HEK293 (cell line): ENCODE data around the gene SH3TC1.

Experiments
- CTCF ChIA-PET: fragments of 350-600 bp; formaldehyde crosslinking; extraction: SDS; loops from one replicate; lab custom pipeline; 2021; ENCODE audit warnings: antibody characterized with exemption; lab: Yijun Ruan, JAX
- POLR2A ChIA-PET: fragments of 300-600 bp; formaldehyde crosslinking; extraction: SDS; loops from one replicate; lab custom pipeline; 2020; ENCODE audit warnings: antibody characterized with exemption, inconsistent platforms; lab: Yijun Ruan, JAX
- H3K27ac ChIP-seq: fragments of 200-500 bp; sonication (Bioruptor generic); 2 replicates; pipeline ENCODE4 v1.5.1; 2014; ENCODE audit warnings: low read depth, low read length, control low read depth, inconsistent platforms; ENCODE audit errors: extremely low read depth
- H3K36me3 ChIP-seq, 2 experiments: fragments of 200-500 bp in 1 of 2; sonication (Bioruptor generic) in 1 of 2; 1 replicate in 1 of 2; 2 replicates in 1 of 2; pipeline ENCODE4 v1.5.1; 2014 to 2017; ENCODE audit warnings: inconsistent platforms in 2 of 2, low read length in 2 of 2; ENCODE audit not compliant: control insufficient read depth in 2 of 2, insufficient read depth in 1 of 2
- H3K4me1 ChIP-seq: fragments of 200-500 bp; sonication (Bioruptor generic); 2 replicates; pipeline ENCODE4 v1.5.1; 2014; ENCODE audit warnings: mild to moderate bottlenecking, low read length, inconsistent platforms; ENCODE audit not compliant: control insufficient read depth, insufficient read depth
- H3K4me3 ChIP-seq: 2 replicates; pipeline ENCODE4 v1.5.1; 2011; ENCODE audit warnings: low read depth, mild to moderate bottlenecking, control low read depth, low read length, moderate library complexity
- H3K9me3 ChIP-seq: fragments of 200-500 bp; sonication (Bioruptor generic); 2 replicates; pipeline ENCODE4 v1.5.1; 2014; ENCODE audit warnings: low read depth, low read length, inconsistent platforms; ENCODE audit not compliant: control insufficient read depth, insufficient read depth
- GLIS2 ChIP-seq: fragments of 450-650 bp; formaldehyde crosslinking; IDR thresholded peaks from 2 replicates; pipeline ENCODE4 v1.5.1; 2016; ENCODE audit warnings: missing biosample characterization, missing genetic modification characterization
- HOXD13 ChIP-seq: sonication (generic); formaldehyde crosslinking; IDR thresholded peaks from 2 replicates; pipeline ENCODE4 v1.8.0; 2022; ENCODE audit warnings: missing genetic modification reagents, borderline replicate concordance
- KLF1 ChIP-seq: fragments of 450-650 bp; formaldehyde crosslinking; IDR thresholded peaks from 2 replicates; pipeline ENCODE4 v1.5.1; 2016; ENCODE audit warnings: missing biosample characterization, missing genetic modification characterization
- MEIS1 ChIP-seq: sonication (generic); formaldehyde crosslinking; IDR thresholded peaks from 2 replicates; pipeline ENCODE4 v1.8.1; 2022; ENCODE audit warnings: missing genetic modification reagents, mild to moderate bottlenecking, borderline replicate concordance
- PATZ1 ChIP-seq: fragments of 450-650 bp; formaldehyde crosslinking; IDR thresholded peaks from 2 replicates; pipeline ENCODE4 v1.5.1; 2016; ENCODE audit warnings: missing biosample characterization, missing genetic modification characterization
- RBAK ChIP-seq: fragments of 450-650 bp; formaldehyde crosslinking; IDR thresholded peaks from 2 replicates; pipeline ENCODE4 v1.5.1; 2016; ENCODE audit warnings: missing biosample characterization, missing genetic modification characterization
- SETDB1 ChIP-seq: IDR thresholded peaks from one replicate; pipeline ENCODE4 v1.6.1; 2017; ENCODE audit warnings: mild to moderate bottlenecking, low read length, moderate library complexity, mixed read lengths; ENCODE audit not compliant: insufficient read length
- SP2 ChIP-seq: fragments of 450-650 bp; formaldehyde crosslinking; IDR thresholded peaks from 2 replicates; pipeline ENCODE4 v1.5.1; 2016; ENCODE audit warnings: missing biosample characterization, missing genetic modification characterization
- ZBTB20 ChIP-seq: fragments of 450-650 bp; formaldehyde crosslinking; IDR thresholded peaks from 2 replicates; pipeline ENCODE4 v1.5.1; 2016; ENCODE audit warnings: missing biosample characterization, missing genetic modification characterization
- ZNF133 ChIP-seq: fragments of 450-650 bp; formaldehyde crosslinking; IDR thresholded peaks from 2 replicates; pipeline ENCODE4 v1.5.1; 2016; ENCODE audit warnings: missing biosample characterization, missing genetic modification characterization
- ZNF146 ChIP-seq: fragments of 450-650 bp; formaldehyde crosslinking; IDR thresholded peaks from 2 replicates; pipeline ENCODE4 v1.5.1; 2016; ENCODE audit warnings: missing biosample characterization, missing genetic modification characterization
- ZNF2 ChIP-seq: fragments of 450-650 bp; formaldehyde crosslinking; IDR thresholded peaks from 2 replicates; pipeline ENCODE4 v1.5.1; 2016; ENCODE audit warnings: missing biosample characterization, missing genetic modification characterization
- ZNF292 ChIP-seq: fragments of 450-650 bp; formaldehyde crosslinking; IDR thresholded peaks from 2 replicates; pipeline ENCODE4 v1.5.1; 2016; ENCODE audit warnings: low read depth, missing biosample characterization, missing genetic modification characterization, borderline replicate concordance
- ZNF324 ChIP-seq: fragments of 450-650 bp; formaldehyde crosslinking; IDR thresholded peaks from 2 replicates; pipeline ENCODE4 v1.5.1; 2016; ENCODE audit warnings: missing biosample characterization, missing genetic modification characterization
- ZNF37A ChIP-seq: fragments of 450-650 bp; IDR thresholded peaks from 2 replicates; pipeline ENCODE4 v1.5.1; 2018; ENCODE audit warnings: missing biosample characterization, missing genetic modification characterization
- ZNF426 ChIP-seq: fragments of 450-650 bp; formaldehyde crosslinking; IDR thresholded peaks from 2 replicates; pipeline ENCODE4 v1.5.1; 2017; ENCODE audit warnings: missing biosample characterization, missing genetic modification characterization, mild to moderate bottlenecking, inconsistent platforms, moderate library complexity
- ZNF510 ChIP-seq: fragments of 450-650 bp; formaldehyde crosslinking; IDR thresholded peaks from 2 replicates; pipeline ENCODE4 v1.5.1; 2018; ENCODE audit warnings: mild to moderate bottlenecking, missing genetic modification characterization, missing biosample characterization; ENCODE audit not compliant: insufficient replicate concordance
- ZNF548 ChIP-seq: fragments of 450-650 bp; formaldehyde crosslinking; IDR thresholded peaks from 2 replicates; pipeline ENCODE4 v1.5.1; 2016; ENCODE audit warnings: missing biosample characterization, missing genetic modification characterization
- ZNF792 ChIP-seq: fragments of 450-650 bp; formaldehyde crosslinking; IDR thresholded peaks from 2 replicates; pipeline ENCODE4 v1.5.1; 2016; ENCODE audit warnings: missing biosample characterization, missing genetic modification characterization
- ZSCAN4 ChIP-seq: fragments of 450-650 bp; formaldehyde crosslinking; IDR thresholded peaks from 2 replicates; pipeline ENCODE4 v1.5.1; 2017; ENCODE audit warnings: missing biosample characterization, missing genetic modification characterization

Gene SH3TC1

GRCh38 chr4:8273450-8273849 is 74.4 kb downstream of the SH3TC1 start:
- ChIA-PET CTCF (no interaction called here), POLR2A (no interaction called here)
- H3K36me3 ChIP-seq, result no peaks in the 10 kb centered on the region
- no peak overlapping the region for H3K27ac ChIP-seq
- no peaks in the 10 kb centered on the region for H3K9me3 ChIP-seq
- TF ChIP-seq ZNF133 (no peak), ZNF146 (no peak), MEIS1 (no peak), SETDB1 (no peak), SP2 (tag by site-specific recombination) (peak; percentile 17; the same call in 1 of the 2 replicates)
- H3K4me3 ChIP-seq, result no peak overlapping the region
- no peaks in the 10 kb centered on the region for H3K4me1 ChIP-seq

GRCh38 chr4:8274066-8274652 is 75.1 kb downstream of the SH3TC1 start:
- no peak overlapping the region for H3K4me3 ChIP-seq
- H3K27ac ChIP-seq, result no peak overlapping the region
- H3K4me1 ChIP-seq, result no peaks in the 10 kb centered on the region
- no peak for TF ChIP-seq ZNF146
- no peak for TF ChIP-seq ZNF426 (tag by site-specific recombination)
- no peak for TF ChIP-seq GLIS2 (tag by site-specific recombination)
- TF ChIP-seq ZNF292 (tag by site-specific recombination), result no peak
- TF ChIP-seq ZNF2 (tag by site-specific recombination), result no peak
- H3K36me3 ChIP-seq, result no peaks in the 10 kb centered on the region
- no peaks in the 10 kb centered on the region for H3K9me3 ChIP-seq
- POLR2A ChIA-PET, result no interaction called here
- CTCF ChIA-PET, result interaction anchor here (0.7 kb wide), 1 partner anchor 8 kb away, joined by 3 read pairs; no protein-coding TSS in a partner anchor

- H3K9me3 ChIP-seq, result no peaks in the 10 kb centered on the region
- CTCF ChIA-PET, result interaction anchor here (0.7 kb wide), 1 partner anchor 9 kb away, joined by 3 read pairs; no protein-coding TSS in a partner anchor
- no peak overlapping the region for H3K4me3 ChIP-seq
- no peaks in the 10 kb centered on the region for H3K36me3 ChIP-seq
- TF ChIP-seq GLIS2 (tag by site-specific recombination), result peak; percentile 36; the same call in 1 of the 2 replicates
- no peak for TF ChIP-seq RBAK (tag by site-specific recombination)
- no peak for TF ChIP-seq ZBTB20 (tag by site-specific recombination)
- TF ChIP-seq KLF1, result 0 out of 2 replicates have a peak, but pooled peaks have one; percentile 23
- TF ChIP-seq ZNF37A, result no peak
- TF ChIP-seq ZNF510, result no peak
- TF ChIP-seq ZSCAN4 (tag by site-specific recombination), result no peak
- TF ChIP-seq, all 188 proteins: peak for 2
- POLR2A ChIA-PET, result no interaction called here
- Histone ChIP-seq H3K4me1 (no peaks in the 10 kb centered on the region), H3K27ac (no peak overlapping the region)
Measured at GRCh38 chr4:8274765-8275547, 75.9 kb downstream of the SH3TC1 start.

GRCh38 chr4:8275548-8275910 is 76.4 kb downstream of the SH3TC1 start:
- Histone ChIP-seq H3K27ac (no peak overlapping the region), H3K4me1 (no peaks in the 10 kb centered on the region), H3K9me3 (no peaks in the 10 kb centered on the region), H3K4me3 (no peak overlapping the region), H3K36me3 (no peaks in the 10 kb centered on the region)
- CTCF ChIA-PET, result no interaction called here
- TF ChIP-seq ZNF548 (tag by site-specific recombination) (no peak), ZNF324 (tag by site-specific recombination) (no peak), ZNF792 (tag by site-specific recombination) (no peak), HOXD13 (CRISPR knock-in tag) (no peak), PATZ1 (tag by site-specific recombination) (no peak), GLIS2 (tag by site-specific recombination) (0 out of 2 replicates have a peak, but pooled peaks have one; percentile 1)
- POLR2A ChIA-PET, result no interaction called here
